Trophoblast cell (in vitro differentiated cells and primary cell): Measurements from ENCODE around the gene KCNH4.

ENCODE experiments used
- DNase-seq, 2 donors: peaks; one replicate each; pipeline ENCODE4 v3.0.0-alpha.2; 2016
- H2AFZ ChIP-seq: 2 replicates; pipeline ENCODE4 v1.6.1; 2013; ENCODE audit warnings: low read length, moderate library complexity, mild to moderate bottlenecking; ENCODE audit not compliant: insufficient read depth, poor library complexity
- H2AK5ac ChIP-seq: 2 replicates; pipeline ENCODE4 v1.6.1; 2013; ENCODE audit warnings: mild to moderate bottlenecking, low read length
- H2BK120ac ChIP-seq: 2 replicates; pipeline ENCODE4 v1.6.1; 2013; ENCODE audit warnings: low read length, mild to moderate bottlenecking, moderate library complexity; ENCODE audit not compliant: insufficient read depth, poor library complexity
- H2BK12ac ChIP-seq: 2 replicates; pipeline ENCODE4 v1.6.1; 2013; ENCODE audit warnings: mild to moderate bottlenecking, low read length, moderate library complexity
- H2BK5ac ChIP-seq: 2 replicates; pipeline ENCODE4 v1.6.1; 2013; ENCODE audit warnings: low read length, low read depth, moderate library complexity, mild to moderate bottlenecking; ENCODE audit not compliant: poor library complexity
- H3K14ac ChIP-seq: 2 replicates; pipeline ENCODE4 v1.6.1; 2013; ENCODE audit warnings: mild to moderate bottlenecking, low read length
- H3K18ac ChIP-seq: 2 replicates; pipeline ENCODE4 v1.6.1; 2013; ENCODE audit warnings: mild to moderate bottlenecking, low read length
- H3K23ac ChIP-seq: 2 replicates; pipeline ENCODE4 v1.6.1; 2013; ENCODE audit warnings: low read length
- H3K27ac ChIP-seq: 2 replicates; pipeline ENCODE4 v1.5.1; 2013; ENCODE audit warnings: low read depth, mild to moderate bottlenecking, inconsistent platforms, low read length, moderate library complexity
- H3K27me3 ChIP-seq: 2 replicates; pipeline ENCODE4 v1.6.1; 2013; ENCODE audit warnings: inconsistent platforms, mild to moderate bottlenecking, low read length, moderate library complexity; ENCODE audit not compliant: insufficient read depth
- H3K36me3 ChIP-seq, 2 experiments: 1 replicate in 1 of 2; 2 replicates in 1 of 2; pipeline ENCODE4 v1.6.1; 2013; ENCODE audit warnings: low read length in 2 of 2, mild to moderate bottlenecking in 2 of 2, moderate library complexity in 1 of 2; ENCODE audit not compliant: insufficient read depth in 2 of 2, control insufficient read depth in 1 of 2
- H3K4ac ChIP-seq: 2 replicates; pipeline ENCODE4 v1.6.1; 2013; ENCODE audit warnings: low read depth, mild to moderate bottlenecking, low read length, moderate library complexity
- H3K4me1 ChIP-seq, 2 experiments: 1 replicate in 1 of 2; 2 replicates in 1 of 2; pipeline ENCODE4 v1.6.1; 2013; ENCODE audit warnings: low read length in 2 of 2, mild to moderate bottlenecking in 2 of 2, moderate library complexity in 1 of 2; ENCODE audit not compliant: insufficient read depth in 2 of 2, control insufficient read depth in 1 of 2
- H3K4me2 ChIP-seq: 2 replicates; pipeline ENCODE4 v1.6.1; 2013; ENCODE audit warnings: inconsistent platforms, mild to moderate bottlenecking, low read length, moderate library complexity
- H3K4me3 ChIP-seq: 2 replicates; pipeline ENCODE4 v1.5.1; 2013; ENCODE audit warnings: mild to moderate bottlenecking, low read depth, low read length, inconsistent platforms
- H3K79me1 ChIP-seq: one replicate; pipeline ENCODE4 v1.6.1; 2013; ENCODE audit warnings: low read length
- H3K79me2 ChIP-seq: 2 replicates; pipeline ENCODE4 v1.6.1; 2013; ENCODE audit warnings: low read length, mild to moderate bottlenecking; ENCODE audit not compliant: control insufficient read depth, insufficient read depth, poor library complexity
- H3K9ac ChIP-seq: 2 replicates; pipeline ENCODE4 v1.6.1; 2013; ENCODE audit warnings: mild to moderate bottlenecking, low read length
- H3K9me3 ChIP-seq: 2 replicates; pipeline ENCODE4 v1.6.1; 2013; ENCODE audit warnings: low read depth, mild to moderate bottlenecking, control low read depth, inconsistent platforms, low read length; ENCODE audit not compliant: insufficient read depth
- H4K12ac ChIP-seq: 2 replicates; pipeline ENCODE4 v1.6.1; 2013; ENCODE audit warnings: low read depth, mild to moderate bottlenecking, low read length, moderate library complexity
- H4K8ac ChIP-seq: 2 replicates; pipeline ENCODE4 v1.6.1; 2013; ENCODE audit warnings: low read depth, mild to moderate bottlenecking, low read length, moderate library complexity
- H4K91ac ChIP-seq: one replicate; pipeline ENCODE4 v1.6.1; 2013; ENCODE audit warnings: low read depth, mild to moderate bottlenecking, low read length, moderate library complexity
- WGBS: extraction: QIAGEN DNeasy Blood & Tissue Kit; methylation state at CpG from one replicate; pipeline ENCODE4 v1.1.7; 2013; ENCODE audit warnings: missing lambda C conversion rate; ENCODE audit not compliant: insufficient read length, insufficient coverage; ENCODE audit errors: extremely low coverage; 5-methylcytosine and 5-hydroxymethylcytosine counted together

Gene KCNH4

DNA sequence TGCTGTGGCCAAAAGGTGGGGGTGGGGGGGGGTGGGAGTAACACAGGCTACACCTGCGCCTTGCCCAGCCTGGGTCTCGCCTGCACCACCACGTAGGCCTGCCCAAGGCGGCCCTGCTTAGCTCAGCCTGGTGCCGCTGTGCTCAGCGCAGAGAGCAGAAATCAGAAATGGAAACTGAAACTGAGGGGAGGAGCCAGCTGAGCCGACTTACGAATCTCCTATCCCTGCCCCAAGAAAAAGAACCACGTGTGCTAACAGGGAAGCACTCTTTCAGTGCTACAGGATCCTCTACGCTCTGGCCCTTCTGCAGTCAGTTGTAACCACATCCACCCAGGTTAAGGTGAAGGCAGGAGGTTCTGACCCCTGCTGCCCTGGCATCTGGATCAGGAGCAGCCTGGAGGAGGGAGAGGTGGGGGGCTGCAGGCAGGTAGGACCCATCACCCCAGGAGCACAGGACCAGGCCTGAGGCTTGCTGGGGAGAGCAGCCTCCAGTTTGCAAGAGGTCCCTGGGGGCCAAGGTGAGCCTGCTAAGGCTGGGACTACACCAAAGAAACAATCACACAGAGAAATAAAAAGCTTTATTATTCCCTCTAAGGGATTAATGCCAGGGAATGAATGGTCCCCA, 68.3 kb downstream of the KCNH4 start, which contains the start of gene DHX58:
DHX58 (minus strand) TSS at position 163 of the 625 bp plus-strand sequence. CDS start 822 bp downstream, outside the sequence.
- Histone ChIP-seq H3K9ac (no peak within 1 kb of the TSS), H3K23ac (no peak within 1 kb of the TSS), H2BK12ac (no peak within 1 kb of the TSS), H2BK5ac (no peak within 1 kb of the TSS), H3K4me2 (no peak within 1 kb of the TSS), H4K12ac (no peak within 1 kb of the TSS), H3K79me2 (no peaks in the 10 kb centered on the region), H3K4me3 (no peak within 1 kb of the TSS), H4K91ac (no peak within 1 kb of the TSS), H3K79me1 (no peaks in the 10 kb centered on the region), H3K27ac (no peak within 1 kb of the TSS), H2AFZ (no peak within 1 kb of the TSS), H3K18ac (no peak within 1 kb of the TSS), H3K36me3 (peaks cover 7 to 14% of the 10 kb centered on the region in 2 experiments), H2AK5ac (no peak within 1 kb of the TSS), H2BK120ac (no peak within 1 kb of the TSS), H3K14ac (no peak within 1 kb of the TSS), H3K4ac (no peak within 1 kb of the TSS), H3K9me3 (peaks cover 2% of the 10 kb centered on the region), H4K8ac (no peak within 1 kb of the TSS), H3K27me3 (no peaks in the 10 kb centered on the region), H3K4me1 (no peaks in the 10 kb centered on the region)
- DNase-seq, result peak; percentile 79 to 85
- WGBS, result no CpG with 5 or more reads among the region's 10 CpGs

- Histone ChIP-seq H3K4me2 (no peak overlapping the region), H2BK12ac (no peak overlapping the region), H4K8ac (no peak overlapping the region), H3K9ac (no peak overlapping the region), H3K79me1 (no peaks in the 10 kb centered on the region), H2AFZ (no peak overlapping the region), H3K27ac (no peak overlapping the region), H3K14ac (no peak overlapping the region), H3K4me3 (no peak overlapping the region), H3K18ac (no peak overlapping the region), H3K9me3 (peaks cover 2% of the 10 kb centered on the region), H2BK120ac (no peak overlapping the region), H4K91ac (no peak overlapping the region), H3K4me1 (peaks cover 0 to 3% of the 10 kb centered on the region in 2 experiments), H2AK5ac (no peak overlapping the region), H3K27me3 (no peaks in the 10 kb centered on the region), H3K4ac (no peak overlapping the region), H3K36me3 (peaks cover 7 to 11% of the 10 kb centered on the region in 2 experiments), H3K79me2 (no peaks in the 10 kb centered on the region), H4K12ac (no peak overlapping the region), H2BK5ac (no peak overlapping the region), H3K23ac (no peak overlapping the region)
- no CpG with 5 or more reads among the region's 12 CpGs for WGBS
- DNase-seq, result peak; percentile 23 to 39
Observed at GRCh38 chr17:42111871-42112551, 68.9 kb downstream of the KCNH4 start.

GRCh38 chr17:42111265-42111636, 69.7 kb downstream of the KCNH4 start:
- H3K9me3 ChIP-seq, result peaks cover 2% of the 10 kb centered on the region
- H3K27ac ChIP-seq, result no peak overlapping the region
- H3K36me3 ChIP-seq, result peaks cover 7 to 9% of the 10 kb centered on the region in 2 experiments
- no peak overlapping the region for H4K12ac ChIP-seq
- H2BK12ac ChIP-seq, result no peak overlapping the region
- no peak overlapping the region for H3K9ac ChIP-seq
- H2AK5ac ChIP-seq, result no peak overlapping the region
- H3K4me2 ChIP-seq, result no peak overlapping the region
- H2BK5ac ChIP-seq, result no peak overlapping the region
- no peak overlapping the region for H2BK120ac ChIP-seq
- H4K91ac ChIP-seq, result no peak overlapping the region
- H3K4me3 ChIP-seq, result no peak overlapping the region
- WGBS, result no CpG with 5 or more reads among the region's 11 CpGs
- no peak overlapping the region for H3K18ac ChIP-seq
- no peak overlapping the region for H2AFZ ChIP-seq
- H3K79me1 ChIP-seq, result no peaks in the 10 kb centered on the region
- no peak overlapping the region for H3K23ac ChIP-seq
- no peak overlapping the region for H3K4ac ChIP-seq
- no peak for DNase-seq
- H3K27me3 ChIP-seq, result no peaks in the 10 kb centered on the region
- H3K4me1 ChIP-seq, result peaks cover 0 to 3% of the 10 kb centered on the region in 2 experiments
- H4K8ac ChIP-seq, result no peak overlapping the region
- no peak overlapping the region for H3K14ac ChIP-seq
- H3K79me2 ChIP-seq, result no peaks in the 10 kb centered on the region

GRCh38 chr17:42110301-42111264, 70.4 kb downstream of the KCNH4 start:
- WGBS, result no CpG with 5 or more reads among the region's 18 CpGs
- no peak overlapping the region for H2AFZ ChIP-seq
- no peak overlapping the region for H3K14ac ChIP-seq
- no peak overlapping the region for H3K27ac ChIP-seq
- no peak overlapping the region for H3K23ac ChIP-seq
- H2BK12ac ChIP-seq, result no peak overlapping the region
- no peak overlapping the region for H3K9ac ChIP-seq
- H3K4me2 ChIP-seq, result no peak overlapping the region
- H3K4me1 ChIP-seq, result peaks cover 0 to 3% of the 10 kb centered on the region in 2 experiments
- no peak overlapping the region for H4K91ac ChIP-seq
- no peaks in the 10 kb centered on the region for H3K79me1 ChIP-seq
- H3K18ac ChIP-seq, result no peak overlapping the region
- H3K27me3 ChIP-seq, result no peaks in the 10 kb centered on the region
- H3K4ac ChIP-seq, result no peak overlapping the region
- H3K9me3 ChIP-seq, result peaks cover 2% of the 10 kb centered on the region
- H4K8ac ChIP-seq, result no peak overlapping the region
- DNase-seq, result no peak
- no peak overlapping the region for H3K4me3 ChIP-seq
- no peaks in the 10 kb centered on the region for H3K79me2 ChIP-seq
- H2AK5ac ChIP-seq, result no peak overlapping the region
- no peak overlapping the region for H2BK5ac ChIP-seq
- no peak overlapping the region for H2BK120ac ChIP-seq
- peaks cover 7 to 9% of the 10 kb centered on the region in 2 experiments for H3K36me3 ChIP-seq
- H4K12ac ChIP-seq, result no peak overlapping the region
